Right ventricle myocardium inferior (tissue), 1 donor: Measurements from ENCODE around the gene OSBPL2. TPM values are rescaled to one million over a fixed set of nuclear protein-coding genes. Genes with fewer than 3 reads are reported as not detected.
A peak's percentile ranks its signal among the peaks of the same experiment; 100 is the strongest.

ENCODE experiments used
- ATAC-seq: fragments of 200-7000 bp; cut with Tn5 transposase; one replicate; pipeline ENCODE4 v1.9.1; 2020; ENCODE audit warnings: mild to moderate bottlenecking, moderate library complexity
- DNase-seq: peaks from one replicate; pipeline ENCODE4 v3.0.0; 2021; ENCODE audit errors: missing footprints
- intact Hi-C: fragments of 100-400 bp; cut with DNase I; formaldehyde crosslinking; loops from one replicate; pipeline ENCODE4 v1.11.0; 2022
- total RNA-seq: library from RNA; stranded (reverse); fragmentation: NEBNext Ultra II Directional; extraction: Animal tissue kit (Norgen Biotek cat#: 25700); gene quantifications from one replicate; pipeline ENCODE4 v1.2.1, GENCODE V29; 2021
- donor health status: DM: no; HTN: yes; CAD: no; lungs with severe emphysema.

OSBPL2 gene
- total RNA-seq, 1 donor from 2014 or later: 59.5 TPM

GRCh38 chr20:62219101-62219991 lies 19.0 kb upstream of the OSBPL2 start:
- intact Hi-C loops: no loop called here
- ATAC-seq (no peak), DNase-seq (no peak)

GRCh38 chr20:62219992-62220665 lies 18.2 kb upstream of the OSBPL2 start, which contains the start of gene HRH3:
Gene HRH3, minus strand, starts transcription at chr20:62220278. Its CDS starts 308 bp downstream, at chr20:62219970.
- no peak for DNase-seq
- intact Hi-C loops: loop anchor here (2.0 kb wide), 1 partner anchor 39 kb away; no protein-coding TSS in a partner anchor
- peak; percentile 65 for ATAC-seq

- ATAC-seq (no peak), DNase-seq (no peak)
- intact Hi-C loops: loop anchor here (2.0 kb wide), 1 partner anchor 40 kb away; no protein-coding TSS in a partner anchor
Measured at GRCh38 chr20:62220666-62221568, 17.4 kb upstream of the OSBPL2 start.

GRCh38 chr20:62222266-62222850 lies 16.0 kb upstream of the OSBPL2 start:
- ATAC-seq: no peak
- intact Hi-C loops: no loop called here
- no peak for DNase-seq

GRCh38 chr20:62222972-62223371 lies 15.3 kb upstream of the OSBPL2 start:
- ATAC-seq (no peak), DNase-seq (no peak)
- intact Hi-C loops: no loop called here

GRCh38 chr20:62223571-62223970 lies 14.8 kb upstream of the OSBPL2 start:
- DNase-seq (no peak), ATAC-seq (no peak)
- intact Hi-C loops: no loop called here

GRCh38 chr20:62224113-62224855 lies 14.0 kb upstream of the OSBPL2 start:
- intact Hi-C loops: no loop called here
- DNase-seq (no peak), ATAC-seq (no peak)

- DNase-seq: no peak
- intact Hi-C loops: no loop called here
- ATAC-seq: no peak
Measured at GRCh38 chr20:62225026-62225425, 13.3 kb upstream of the OSBPL2 start.

- no peak for ATAC-seq
- intact Hi-C loops: no loop called here
- DNase-seq: no peak
Measured at GRCh38 chr20:62225820-62226635, 12.3 kb upstream of the OSBPL2 start.

- ATAC-seq: no peak
- no peak for DNase-seq
- intact Hi-C loops: no loop called here
Measured at GRCh38 chr20:62226707-62227590, 11.4 kb upstream of the OSBPL2 start.

GRCh38 chr20:62227591-62227976 lies 10.7 kb upstream of the OSBPL2 start:
- intact Hi-C loops: no loop called here
- ATAC-seq (no peak), DNase-seq (no peak)

GRCh38 chr20:62227977-62228958 lies 10.1 kb upstream of the OSBPL2 start:
- ATAC-seq: peak; percentile 21
- intact Hi-C loops: no loop called here
- DNase-seq: no peak

GRCh38 chr20:62228982-62229545 lies 9.3 kb upstream of the OSBPL2 start:
- DNase-seq: no peak
- no peak for ATAC-seq
- intact Hi-C loops: no loop called here

GRCh38 chr20:62229667-62230066 lies 8.7 kb upstream of the OSBPL2 start:
- no peak for ATAC-seq
- intact Hi-C loops: no loop called here
- DNase-seq: no peak

GRCh38 chr20:62230276-62230675 lies 8.0 kb upstream of the OSBPL2 start:
- DNase-seq (no peak), ATAC-seq (no peak)
- intact Hi-C loops: no loop called here
